Kidney epithelial cell (primary cell): ENCODE measurements around the gene KIR3DL1. TPM values are rescaled to one million over a fixed set of nuclear protein-coding genes. Genes with fewer than 3 reads are reported as not detected.
A peak's percentile ranks its signal among the peaks of the same experiment; 100 is the strongest.
"Not testable (repeated sequence)": the region's sequence is repeated elsewhere in the genome, so short reads cannot be mapped to it uniquely, and the experiment has no call there.

Experiments used
- DNase-seq: peaks from one replicate; pipeline ENCODE4 v3.0.0-alpha.2; 2010; ENCODE audit warnings: low read depth
- H3K27me3 ChIP-seq: 2 replicates; pipeline ENCODE4 v1.6.0; 2011; ENCODE audit warnings: low read length; ENCODE audit not compliant: control insufficient read depth, insufficient read depth
- H3K36me3 ChIP-seq: 2 replicates; pipeline ENCODE4 v1.5.1; 2011; ENCODE audit warnings: low read length; ENCODE audit not compliant: control insufficient read depth, insufficient read depth
- H3K4me3 ChIP-seq: 2 replicates; pipeline ENCODE4 v1.5.1; 2011; ENCODE audit warnings: low read depth, mild to moderate bottlenecking, control low read depth, low read length
- total RNA-seq: library from RNA; depleted of rRNA; stranded (reverse); fragments of >200 nt; gene quantifications from 2 replicates; pipeline ENCODE4 v1.2.3, GENCODE V29; 2015

KIR3DL1 gene
- total RNA-seq, result not detected in 2 replicates

DNA sequence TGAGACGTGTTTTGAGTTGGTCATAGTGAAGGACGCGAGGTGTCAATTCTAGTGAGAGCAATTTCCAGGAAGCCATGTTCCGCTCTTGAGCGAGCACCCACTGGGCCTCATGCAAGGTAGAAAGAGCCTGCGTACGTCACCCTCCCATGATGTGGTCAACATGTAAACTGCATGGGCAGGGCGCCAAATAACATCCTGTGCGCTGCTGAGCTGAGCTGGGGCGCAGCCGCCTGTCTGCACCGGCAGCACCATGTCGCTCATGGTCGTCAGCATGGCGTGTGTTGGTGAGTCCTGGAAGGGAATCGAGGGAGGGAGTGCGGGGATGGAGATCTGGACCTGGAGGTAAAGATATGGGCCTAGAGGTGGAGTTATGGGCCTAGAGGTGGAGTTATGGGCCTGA lies at the start of gene KIR3DL1:
Gene KIR3DL1, plus strand, starts transcription at position 218 of the 400 bp plus-strand sequence.
- not testable (repeated sequence) for H3K36me3 ChIP-seq, DNase-seq, H3K27me3 ChIP-seq, H3K4me3 ChIP-seq

DNA sequence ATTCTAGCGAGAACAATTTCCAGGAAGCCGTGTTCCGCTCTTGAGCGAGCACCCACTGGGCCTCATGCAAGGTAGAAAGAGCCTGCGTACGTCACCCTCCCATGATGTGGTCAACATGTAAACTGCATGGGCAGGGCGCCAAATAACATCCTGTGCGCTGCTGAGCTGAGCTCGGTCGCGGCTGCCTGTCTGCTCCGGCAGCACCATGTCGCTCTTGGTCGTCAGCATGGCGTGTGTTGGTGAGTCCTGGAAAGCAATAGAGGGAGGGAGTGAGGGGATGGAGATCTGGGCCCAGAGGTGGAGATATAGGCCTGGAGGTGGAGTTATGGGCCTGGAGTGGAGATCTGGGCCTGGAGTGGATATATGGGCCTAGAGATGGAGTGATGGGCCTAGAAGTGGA lies 46.6 kb upstream of the KIR3DL1 start, which contains the start of gene KIR2DL1:
Gene KIR2DL1, plus strand, starts transcription at position 148 of the 400 bp plus-strand sequence. Its CDS starts 58 bp downstream, at position 206.
- not testable (repeated sequence) for H3K4me3 ChIP-seq, DNase-seq, H3K36me3 ChIP-seq, H3K27me3 ChIP-seq

DNA sequence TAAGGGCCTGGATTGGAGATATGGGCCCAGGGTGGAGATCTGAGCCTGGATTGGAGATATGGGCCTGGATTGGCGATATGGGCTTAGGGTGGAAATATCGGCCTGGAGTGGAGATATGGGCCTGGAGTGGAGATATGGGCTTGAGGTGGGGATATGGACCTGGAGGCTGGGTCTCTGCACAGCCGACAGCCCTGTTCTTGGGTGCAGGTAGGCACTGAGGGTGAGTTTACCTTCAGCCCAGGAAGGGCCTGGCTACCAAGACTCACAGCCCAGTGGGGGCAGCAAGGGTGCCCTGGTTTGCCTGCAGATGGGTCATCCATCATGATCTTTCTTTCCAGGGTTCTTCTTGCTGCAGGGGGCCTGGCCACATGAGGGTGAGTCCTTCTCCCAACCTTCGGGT lies 45.8 kb upstream of the KIR3DL1 start:
- not testable (repeated sequence) for H3K4me3 ChIP-seq, H3K27me3 ChIP-seq, DNase-seq, H3K36me3 ChIP-seq

DNA sequence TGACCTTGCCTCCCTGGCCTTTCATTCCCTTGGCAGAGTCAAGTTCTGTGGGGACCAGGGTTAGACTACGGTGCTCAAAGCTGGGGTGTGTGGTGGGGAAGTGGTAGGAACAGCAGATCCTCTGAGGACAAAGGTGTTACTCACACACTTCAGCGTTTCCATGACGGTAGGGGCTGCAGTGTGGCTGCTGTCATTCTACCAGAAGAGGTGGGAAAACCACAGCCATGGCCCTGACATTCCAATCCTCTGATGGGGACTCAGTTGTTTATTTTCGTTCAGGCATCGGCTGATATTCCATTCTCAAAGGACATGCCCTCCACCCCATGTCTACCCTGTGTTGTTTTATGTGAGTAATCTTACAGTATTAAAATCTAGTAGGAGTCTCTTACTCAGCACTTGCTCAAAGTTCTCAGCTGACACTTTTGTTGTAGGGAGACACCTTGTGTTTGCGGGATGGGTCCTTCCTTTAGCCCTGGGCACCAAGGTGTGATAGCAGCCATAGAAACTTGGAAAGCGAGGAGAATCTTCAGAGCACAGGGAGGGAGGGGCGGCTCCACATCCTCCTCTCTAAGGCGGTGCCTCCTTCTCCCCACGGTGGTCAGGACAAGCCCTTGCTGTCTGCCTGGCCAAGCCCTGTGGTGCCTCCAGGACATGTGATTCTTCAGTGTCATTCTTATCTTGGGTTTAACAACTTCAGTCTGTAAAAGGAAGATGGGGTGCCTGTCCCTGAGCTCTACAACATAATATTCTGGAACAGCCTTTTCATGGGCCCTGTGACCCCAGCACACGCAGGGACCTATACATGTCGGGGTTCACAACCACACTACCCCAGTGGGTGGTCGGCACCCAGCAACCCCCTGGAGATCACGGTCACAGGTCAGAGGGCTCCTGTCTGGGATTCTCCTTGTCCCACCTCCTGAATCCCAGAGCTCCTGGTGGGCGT lies 45.0 kb upstream of the KIR3DL1 start:
- peak; percentile 7 for DNase-seq
- not testable (repeated sequence) for H3K27me3 ChIP-seq, H3K36me3 ChIP-seq, H3K4me3 ChIP-seq

DNA sequence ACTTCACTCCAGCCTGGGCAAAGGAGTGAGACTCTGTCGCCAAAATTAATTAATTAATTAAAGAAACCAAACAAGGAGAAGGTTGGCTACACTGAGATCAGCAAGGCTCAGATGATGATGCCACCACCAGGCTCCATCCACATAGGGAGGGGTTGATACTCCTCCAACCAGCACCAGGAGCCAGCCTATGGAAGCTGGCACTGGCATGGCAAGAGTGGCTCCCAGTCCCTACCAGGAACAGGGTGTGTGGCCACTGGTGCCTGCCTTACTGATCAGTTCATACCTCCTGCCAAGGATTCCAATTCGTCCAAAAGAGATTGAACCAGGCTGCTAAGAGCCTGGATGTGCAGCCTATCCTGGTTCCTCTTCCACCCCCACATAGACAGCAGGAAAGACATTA lies 43.6 kb upstream of the KIR3DL1 start:
- not testable (repeated sequence) for DNase-seq, H3K4me3 ChIP-seq, H3K36me3 ChIP-seq, H3K27me3 ChIP-seq

DNA sequence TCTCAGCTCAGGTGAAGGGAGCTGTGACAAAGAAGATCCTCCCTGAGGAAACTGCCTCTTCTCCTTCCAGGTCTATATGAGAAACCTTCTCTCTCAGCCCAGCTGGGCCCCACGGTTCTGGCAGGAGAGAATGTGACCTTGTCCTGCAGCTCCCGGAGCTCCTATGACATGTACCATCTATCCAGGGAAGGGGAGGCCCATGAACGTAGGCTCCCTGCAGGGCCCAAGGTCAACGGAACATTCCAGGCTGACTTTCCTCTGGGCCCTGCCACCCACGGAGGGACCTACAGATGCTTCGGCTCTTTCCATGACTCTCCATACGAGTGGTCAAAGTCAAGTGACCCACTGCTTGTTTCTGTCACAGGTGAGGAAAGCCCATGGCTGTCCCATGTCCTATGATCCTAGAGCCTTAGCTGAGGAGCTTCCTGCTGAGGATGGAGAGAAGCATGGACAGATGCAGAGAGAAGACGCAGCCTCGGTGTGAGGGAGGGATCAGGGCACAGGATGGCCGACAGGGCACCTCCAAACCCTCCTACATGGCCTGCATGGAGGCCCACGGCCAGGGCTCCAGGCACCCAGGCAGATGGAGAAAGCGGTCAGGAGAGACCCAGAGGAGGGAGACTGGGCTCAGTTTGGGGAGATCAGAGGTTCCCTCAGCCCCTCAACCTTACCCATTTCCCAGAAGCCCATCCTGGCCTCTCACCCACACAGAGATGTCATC lies 41.0 kb upstream of the KIR3DL1 start:
- H3K36me3 ChIP-seq, result not testable (repeated sequence)

DNA sequence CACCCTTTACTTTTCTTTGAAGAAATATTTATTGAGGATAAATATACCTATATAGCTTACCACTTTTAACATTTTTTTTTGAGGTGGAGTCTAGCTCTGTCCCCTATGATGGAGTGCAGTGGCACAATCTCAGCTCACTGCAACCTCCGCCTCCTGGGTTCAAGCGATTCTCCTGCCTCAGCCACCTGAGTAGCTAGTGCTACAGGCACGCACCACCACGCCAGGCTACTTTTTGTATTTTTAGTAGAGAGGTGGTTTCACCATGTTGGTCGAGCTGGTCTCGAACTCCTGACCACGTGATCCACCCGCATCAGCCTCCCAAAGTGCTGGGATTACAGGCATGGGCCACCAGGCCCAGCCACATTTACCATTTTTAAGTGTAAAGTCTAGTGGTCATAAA lies 40.4 kb upstream of the KIR3DL1 start:
- not testable (repeated sequence) for H3K4me3 ChIP-seq, DNase-seq, H3K27me3 ChIP-seq, H3K36me3 ChIP-seq

More for the DNA sequence above, 41.0 kb upstream of the KIR3DL1 start:
- not testable (repeated sequence) for H3K27me3 ChIP-seq, H3K4me3 ChIP-seq, DNase-seq

DNA sequence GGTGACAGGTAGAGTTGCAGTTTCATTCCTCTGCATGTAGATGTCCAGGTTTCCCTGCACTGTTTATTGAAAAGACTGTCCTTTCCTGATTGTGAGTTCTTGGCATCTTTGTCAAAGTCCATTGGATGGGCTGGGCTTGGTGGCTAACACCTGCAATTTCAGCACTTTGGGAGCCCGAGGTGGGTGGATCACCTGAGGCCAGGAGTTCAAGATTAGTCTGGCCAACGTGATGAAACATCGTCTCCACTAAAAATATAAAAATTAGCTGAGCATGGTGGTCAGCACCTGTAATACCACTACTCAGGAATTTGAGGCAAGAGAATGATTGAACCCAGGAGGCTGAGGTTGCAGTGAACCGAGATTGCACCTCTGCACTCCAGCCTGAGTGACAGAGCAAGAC lies 38.4 kb upstream of the KIR3DL1 start:
- not testable (repeated sequence) for DNase-seq, H3K4me3 ChIP-seq, H3K27me3 ChIP-seq

DNA sequence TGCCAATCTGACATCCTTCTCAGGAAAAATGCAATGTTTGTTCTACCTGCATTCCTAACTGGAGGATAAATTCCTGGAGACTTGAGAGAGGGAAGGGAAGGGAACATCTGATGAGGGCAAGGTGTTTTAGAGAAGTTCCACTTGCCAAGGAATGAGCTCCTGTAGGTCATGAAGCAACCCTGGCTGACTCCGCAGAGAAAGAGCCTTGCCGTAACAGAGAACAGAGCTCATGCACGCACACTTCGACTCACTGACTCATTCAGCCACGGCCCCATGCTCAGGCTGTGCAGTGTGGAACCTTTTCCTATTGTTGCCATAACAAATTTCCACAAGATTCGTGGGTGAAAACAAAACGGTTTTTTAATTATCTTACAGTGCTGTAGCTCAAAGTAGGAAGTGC lies 37.4 kb upstream of the KIR3DL1 start:
- not testable (repeated sequence) for H3K36me3 ChIP-seq, H3K4me3 ChIP-seq, H3K27me3 ChIP-seq, DNase-seq

More for the DNA sequence above, 38.4 kb upstream of the KIR3DL1 start:
- not testable (repeated sequence) for H3K36me3 ChIP-seq

DNA sequence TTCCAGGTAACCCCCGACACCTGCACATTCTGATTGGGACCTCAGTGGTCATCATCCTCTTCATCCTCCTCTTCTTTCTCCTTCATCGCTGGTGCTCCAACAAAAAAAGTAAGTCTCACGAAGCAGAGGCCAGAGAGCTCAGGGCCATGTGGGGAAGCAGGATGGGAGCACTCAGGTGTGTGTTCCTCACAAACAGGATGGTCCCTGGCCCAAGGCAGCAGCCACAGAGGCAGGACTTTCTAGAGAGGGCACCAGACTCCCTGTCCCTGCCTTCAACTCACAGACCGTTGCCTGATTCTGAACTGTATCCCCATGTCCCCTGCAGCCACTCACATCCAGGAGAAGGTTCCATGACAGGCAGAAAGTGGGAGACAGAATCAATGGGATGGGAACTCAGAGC lies 33.4 kb upstream of the KIR3DL1 start:
- not testable (repeated sequence) for H3K4me3 ChIP-seq, H3K36me3 ChIP-seq, DNase-seq, H3K27me3 ChIP-seq

DNA sequence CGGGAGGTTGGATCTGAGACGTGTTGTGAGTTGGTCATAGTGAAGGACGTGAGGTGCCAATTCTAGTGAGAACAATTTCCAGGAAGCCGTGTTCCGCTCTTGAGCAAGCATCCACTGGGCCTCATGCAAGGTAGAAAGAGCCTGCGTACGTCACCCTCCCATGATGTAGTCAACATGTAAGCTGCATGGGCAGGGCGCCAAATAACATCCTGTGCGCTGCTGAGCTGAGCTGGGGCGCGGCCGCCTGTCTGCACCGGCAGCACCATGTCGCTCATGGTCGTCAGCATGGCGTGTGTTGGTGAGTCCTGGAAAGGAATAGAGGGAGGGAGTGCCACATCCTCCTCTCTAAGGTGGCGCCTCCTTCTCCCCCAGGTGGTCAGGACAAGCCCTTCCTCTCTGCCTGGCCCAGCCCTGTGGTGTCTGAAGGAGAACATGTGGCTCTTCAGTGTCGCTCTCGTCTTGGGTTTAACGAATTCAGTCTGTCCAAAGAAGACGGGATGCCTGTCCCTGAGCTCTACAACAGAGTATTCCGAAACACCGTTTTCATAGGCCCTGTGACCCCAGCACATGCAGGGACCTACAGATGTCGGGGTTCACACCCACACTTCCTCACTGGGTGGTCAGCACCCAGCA lies 30.1 kb upstream of the KIR3DL1 start:
- H3K36me3 ChIP-seq, H3K4me3 ChIP-seq, H3K27me3 ChIP-seq, DNase-seq: not testable (repeated sequence)

DNA sequence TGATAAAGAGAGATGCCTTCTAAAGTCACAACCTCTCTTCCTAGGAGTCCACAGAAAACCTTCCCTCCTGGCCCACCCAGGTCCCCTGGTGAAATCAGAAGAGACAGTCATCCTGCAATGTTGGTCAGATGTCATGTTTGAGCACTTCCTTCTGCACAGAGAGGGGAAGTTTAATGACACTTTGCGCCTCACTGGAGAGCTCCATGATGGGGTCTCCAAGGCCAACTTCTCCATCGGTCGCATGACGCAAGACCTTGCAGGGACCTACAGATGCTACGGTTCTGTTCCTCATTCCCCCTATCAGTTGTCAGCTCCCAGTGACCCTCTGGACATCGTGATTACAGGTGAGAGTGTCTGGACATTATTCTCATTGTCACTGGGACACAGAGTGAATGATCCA lies 28.1 kb upstream of the KIR3DL1 start:
- not testable (repeated sequence) for H3K27me3 ChIP-seq, H3K4me3 ChIP-seq, DNase-seq, H3K36me3 ChIP-seq
